BLaER1 (cell line): ENCODE data around the gene ATP2B1.

Experiments
- H3K27ac ChIP-seq: shearing (Covaris generic); formaldehyde crosslinking; 2 replicates; pipeline ENCODE4 v1.8.1; 2022
- H3K27me3 ChIP-seq: shearing (Covaris generic); formaldehyde crosslinking; 2 replicates; pipeline ENCODE4 v1.8.1; 2022
- H3K36me3 ChIP-seq: shearing (Covaris generic); formaldehyde crosslinking; 2 replicates; pipeline ENCODE4 v1.8.1; 2022
- H3K4me1 ChIP-seq: shearing (Covaris generic); formaldehyde crosslinking; 2 replicates; pipeline ENCODE4 v1.8.1; 2022
- H3K4me2 ChIP-seq: shearing (Covaris generic); formaldehyde crosslinking; 2 replicates; pipeline ENCODE4 v1.8.1; 2022
- H3K4me3 ChIP-seq: shearing (Covaris generic); formaldehyde crosslinking; 2 replicates; pipeline ENCODE4 v1.8.1; 2022
- H3K9ac ChIP-seq: shearing (Covaris generic); formaldehyde crosslinking; 2 replicates; pipeline ENCODE4 v1.8.1; 2022
- H3K9me3 ChIP-seq: shearing (Covaris generic); formaldehyde crosslinking; 2 replicates; pipeline ENCODE4 v1.8.1; 2022
- H4K20me1 ChIP-seq: shearing (Covaris generic); formaldehyde crosslinking; 2 replicates; pipeline ENCODE4 v1.8.1; 2022
- Cebpa-rat ChIP-seq: shearing (Covaris generic); IDR thresholded peaks from 2 replicates; pipeline ENCODE4 v1.8.1; 2022

The ATP2B1 gene

GRCh38 chr12:89682284-89682683 lies 26.4 kb downstream of the ATP2B1 start:
- Histone ChIP-seq H3K4me3 (no peak overlapping the region), H3K27ac (no peak overlapping the region), H3K36me3 (no peaks in the 10 kb centered on the region), H3K4me2 (no peak overlapping the region), H3K9me3 (peaks cover 46% of the 10 kb centered on the region), H3K27me3 (no peaks in the 10 kb centered on the region), H3K9ac (no peak overlapping the region), H4K20me1 (no peaks in the 10 kb centered on the region), H3K4me1 (no peaks in the 10 kb centered on the region)
- TF ChIP-seq Cebpa-rat: no peak

- TF ChIP-seq Cebpa-rat: no peak
- Histone ChIP-seq H3K4me3 (no peak overlapping the region), H3K27ac (no peak overlapping the region)
Measured at GRCh38 chr12:89680409-89680808, 28.2 kb downstream of the ATP2B1 start.

GRCh38 chr12:89679631-89680030 lies 29.0 kb downstream of the ATP2B1 start:
- Histone ChIP-seq H3K9me3 (peaks cover 34% of the 10 kb centered on the region), H4K20me1 (no peaks in the 10 kb centered on the region; the same call in 1 of the 2 replicates), H3K36me3 (no peaks in the 10 kb centered on the region), H3K9ac (no peak overlapping the region), H3K27me3 (no peaks in the 10 kb centered on the region), H3K4me2 (no peak overlapping the region), H3K4me1 (no peaks in the 10 kb centered on the region), H3K27ac (no peak overlapping the region), H3K4me3 (no peak overlapping the region)
- no peak for TF ChIP-seq Cebpa-rat

More at GRCh38 chr12:89680409-89680808, 28.2 kb downstream of the ATP2B1 start:
- peaks cover 34% of the 10 kb centered on the region for H3K9me3 ChIP-seq
- H3K36me3 ChIP-seq: no peaks in the 10 kb centered on the region
- no peak overlapping the region for H3K4me2 ChIP-seq
- H3K9ac ChIP-seq: no peak overlapping the region
- H3K4me1 ChIP-seq: no peaks in the 10 kb centered on the region
- no peaks in the 10 kb centered on the region for H3K27me3 ChIP-seq
- no peaks in the 10 kb centered on the region; the same call in 1 of the 2 replicates for H4K20me1 ChIP-seq

GRCh38 chr12:89678225-89678624 lies 30.4 kb downstream of the ATP2B1 start:
- TF ChIP-seq Cebpa-rat: no peak
- Histone ChIP-seq H3K9ac (no peak overlapping the region), H3K27me3 (no peaks in the 10 kb centered on the region), H3K36me3 (no peaks in the 10 kb centered on the region), H3K4me2 (no peak overlapping the region), H4K20me1 (no peaks in the 10 kb centered on the region; the same call in 1 of the 2 replicates), H3K4me3 (no peak overlapping the region), H3K27ac (no peak overlapping the region), H3K9me3 (peaks cover 28% of the 10 kb centered on the region), H3K4me1 (no peaks in the 10 kb centered on the region)

- no peak overlapping the region for H3K4me3 ChIP-seq
- no peak overlapping the region for H3K4me2 ChIP-seq
- no peak overlapping the region for H3K9ac ChIP-seq
- no peaks in the 10 kb centered on the region for H3K27me3 ChIP-seq
- H3K4me1 ChIP-seq: no peaks in the 10 kb centered on the region
- no peaks in the 10 kb centered on the region for H3K36me3 ChIP-seq
- H4K20me1 ChIP-seq: no peaks in the 10 kb centered on the region; the same call in 1 of the 2 replicates
- peaks cover 15% of the 10 kb centered on the region for H3K9me3 ChIP-seq
- H3K27ac ChIP-seq: no peak overlapping the region
- no peak; the same call in 1 of the 2 replicates for TF ChIP-seq Cebpa-rat
Measured at GRCh38 chr12:89676930-89677329, 31.7 kb downstream of the ATP2B1 start.

GRCh38 chr12:89674326-89674942 lies 34.2 kb downstream of the ATP2B1 start:
- H3K9ac ChIP-seq: no peak overlapping the region
- H3K4me2 ChIP-seq: no peak overlapping the region
- no peak overlapping the region for H3K4me3 ChIP-seq
- H4K20me1 ChIP-seq: no peaks in the 10 kb centered on the region; the same call in 1 of the 2 replicates
- TF ChIP-seq Cebpa-rat: no peak
- H3K9me3 ChIP-seq: no peaks in the 10 kb centered on the region; the same call in 1 of the 2 replicates
- H3K27me3 ChIP-seq: no peaks in the 10 kb centered on the region
- H3K4me1 ChIP-seq: no peaks in the 10 kb centered on the region
- no peak overlapping the region for H3K27ac ChIP-seq
- H3K36me3 ChIP-seq: no peaks in the 10 kb centered on the region

GRCh38 chr12:89673603-89674002 lies 35.0 kb downstream of the ATP2B1 start:
- no peaks in the 10 kb centered on the region for H3K9me3 ChIP-seq
- no peak overlapping the region for H3K9ac ChIP-seq
- no peaks in the 10 kb centered on the region for H3K36me3 ChIP-seq
- H3K27me3 ChIP-seq: no peaks in the 10 kb centered on the region
- no peak for TF ChIP-seq Cebpa-rat
- H3K4me2 ChIP-seq: no peak overlapping the region
- no peak overlapping the region for H3K4me3 ChIP-seq
- H3K4me1 ChIP-seq: no peaks in the 10 kb centered on the region
- no peak overlapping the region for H3K27ac ChIP-seq
- H4K20me1 ChIP-seq: no peaks in the 10 kb centered on the region; the same call in 1 of the 2 replicates

- Histone ChIP-seq H3K4me1 (no peaks in the 10 kb centered on the region), H3K9ac (no peak overlapping the region), H3K4me2 (no peak overlapping the region), H3K4me3 (no peak overlapping the region), H3K36me3 (no peaks in the 10 kb centered on the region), H4K20me1 (no peaks in the 10 kb centered on the region; the same call in 1 of the 2 replicates), H3K27ac (no peak overlapping the region), H3K9me3 (no peaks in the 10 kb centered on the region), H3K27me3 (no peaks in the 10 kb centered on the region)
- no peak for TF ChIP-seq Cebpa-rat
Measured at GRCh38 chr12:89672589-89672979, 36.1 kb downstream of the ATP2B1 start.

- H3K4me1 ChIP-seq: no peaks in the 10 kb centered on the region
- H3K9me3 ChIP-seq: no peaks in the 10 kb centered on the region
- no peaks in the 10 kb centered on the region for H3K27me3 ChIP-seq
- no peaks in the 10 kb centered on the region; the same call in 1 of the 2 replicates for H4K20me1 ChIP-seq
- TF ChIP-seq Cebpa-rat: no peak
- no peak overlapping the region for H3K9ac ChIP-seq
- no peak overlapping the region for H3K4me2 ChIP-seq
- no peaks in the 10 kb centered on the region for H3K36me3 ChIP-seq
- H3K27ac ChIP-seq: no peak overlapping the region
- no peak overlapping the region for H3K4me3 ChIP-seq
Measured at GRCh38 chr12:89671469-89671868, 37.2 kb downstream of the ATP2B1 start.

GRCh38 chr12:89669197-89669596 lies 39.4 kb downstream of the ATP2B1 start:
- Histone ChIP-seq H3K9ac (no peak overlapping the region), H4K20me1 (peaks cover 7% of the 10 kb centered on the region; the same call in 1 of the 2 replicates)

More at GRCh38 chr12:89669197-89669596, 39.4 kb downstream of the ATP2B1 start:
- Histone ChIP-seq H3K27ac (no peak overlapping the region), H3K9me3 (no peaks in the 10 kb centered on the region), H3K36me3 (no peaks in the 10 kb centered on the region), H3K27me3 (no peaks in the 10 kb centered on the region), H3K4me3 (no peak overlapping the region), H3K4me1 (0 out of 2 replicates have a peak, but pooled peaks cover 5% of the 10 kb centered on the region), H3K4me2 (no peak overlapping the region)
- TF ChIP-seq Cebpa-rat: no peak
